Ovary (tissue), 9 donors: ENCODE data around the gene YAF2. TPM values are rescaled to one million over a fixed set of nuclear protein-coding genes. Genes with fewer than 3 reads are reported as not detected.
"Not testable (repeated sequence)": the region's sequence is repeated elsewhere in the genome, so short reads cannot be mapped to it uniquely, and the experiment has no call there.

Source experiments
- DNase-seq, 5 donors: peaks; one replicate each; pipeline ENCODE4 v3.0.0-alpha.2; 2019 to 2020
- H3K27ac ChIP-seq, 2 donors: fragments of 200-600 bp; one replicate each; pipeline versions ENCODE4 v1.5.1 to v1.8.0; 2019 to 2022
- H3K27me3 ChIP-seq: fragments of 200-600 bp; one replicate; pipeline ENCODE4 v1.8.0; 2022
- H3K36me3 ChIP-seq: fragments of 200-600 bp; sonication (generic); one replicate; pipeline ENCODE4 v1.5.1; 2019
- H3K4me1 ChIP-seq: one replicate; pipeline ENCODE4 v1.8.1; 2013; ENCODE audit warnings: mild to moderate bottlenecking, moderate library complexity; ENCODE audit not compliant: insufficient read depth
- H3K4me3 ChIP-seq: fragments of 200-600 bp; sonication (generic); one replicate; pipeline ENCODE4 v1.5.1; 2017
- H3K9me3 ChIP-seq, 2 donors: fragments of 200-600 bp in 1 of 2; sonication (generic) in 1 of 2; one replicate each; pipeline versions ENCODE4 v1.5.1 to v1.8.1; 2013 to 2019; ENCODE audit warnings: mild to moderate bottlenecking in 1 of 2, moderate library complexity in 1 of 2
- EP300 ChIP-seq: sonication (generic); formaldehyde crosslinking; IDR thresholded peaks from one replicate; pipeline ENCODE4 v1.6.1; 2017; ENCODE audit warnings: antibody characterized with exemption
- POLR2A ChIP-seq: fragments of 450-650 bp; IDR thresholded peaks from one replicate; pipeline ENCODE4 v1.6.1; 2017; ENCODE audit warnings: antibody characterized with exemption, mild to moderate bottlenecking, moderate library complexity
- WGBS, 3 donors: extraction: QIAGEN DNeasy Blood & Tissue Kit in 1 of 3; methylation state at CpG; one replicate each; pipeline versions ENCODE4 v1.1.5 to v1.1.7; 2013 to 2017; 5-methylcytosine and 5-hydroxymethylcytosine counted together
- intact Hi-C, 4 donors: fragments of 100-400 bp; cut with DNase I; formaldehyde crosslinking; loops; one replicate each; pipeline versions ENCODE4 v1.11.0 to v1.15.1; 2022 to 2023
- polyA plus RNA-seq, 2 donors: library from polyadenylated mRNA; stranded (reverse); fragments of 200-250 nt in 1 of 2; fragments of 350-450 nt in 1 of 2; fragmentation: Illumina TruSeq in 1 of 2; extraction: RNeasy Lipid Tissue Mini Kit (QIAGEN cat#74804) in 1 of 2; gene quantifications; one replicate each; pipeline ENCODE4 v1.2.3, GENCODE V29; 2013 to 2014
- total RNA-seq, 7 donors: library from RNA; depleted of rRNA in 2 of 7; stranded (reverse); fragments of >200 nt in 2 of 7; fragmentation: NEBNext Ultra II Directional in 3 of 7; extraction: Animal tissue kit (Norgen Biotek cat#: 25700) in 3 of 7; gene quantifications; one replicate each; pipeline versions ENCODE4 v1.1.0 to v1.2.4, GENCODE V29; 2016 to 2023
- TF ChIP-seq, protein P1 (sequence below), 3 donors: fragments of 450-650 bp in 2 of 3; fragments of 200-600 bp in 1 of 3; IDR thresholded peaks; one replicate each; pipeline versions ENCODE4 v1.5.1 to v1.8.0; 2016 to 2022; ENCODE audit warnings: antibody characterized with exemption in 3 of 3, mild to moderate bottlenecking in 1 of 3
- donor health status: DM: no; HTN: no; CAD: no; lungs with moderate emphysema.
- donor health status: DM: no; HTN: no; CAD: no.
- donor health status: Bipolar disorder and iron deficiency.
- donor health status: DM: yes; HTN: yes; CAD: no.
- donor health status: DM: no; HTN: no; CAD: no.
- donor health status: DM: yes; HTN: yes; CAD: no.

Gene YAF2
- total and polyA plus RNA-seq, 9 donors, result 14.3 to 47.7 (median 35.1) TPM

DNA sequence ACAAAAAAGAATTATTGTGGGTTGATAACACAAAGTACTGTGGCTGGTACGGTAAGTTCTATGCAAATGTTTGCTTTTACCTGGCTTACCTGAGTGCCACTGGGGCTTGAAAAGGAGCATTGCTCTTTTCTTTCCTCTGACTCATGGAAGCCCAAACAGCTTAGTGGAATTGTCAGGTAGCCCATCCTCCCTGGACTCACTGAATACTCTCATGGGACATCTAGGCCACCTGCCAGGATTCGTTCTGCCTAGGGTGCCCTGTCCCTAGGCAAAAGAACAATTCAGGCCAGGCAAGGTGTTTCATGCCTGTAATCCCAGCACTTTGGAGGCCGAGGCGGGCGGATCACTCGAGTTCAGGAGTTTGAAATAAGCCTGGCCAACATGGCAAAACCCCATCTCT lies 22.5 kb upstream of the YAF2 start:
- Histone ChIP-seq H3K4me3 (no peak overlapping the region), H3K27ac (no peak overlapping the region), H3K27me3 (no peaks in the 10 kb centered on the region), H3K9me3 (no peaks in the 10 kb centered on the region), H3K4me1 (no peaks in the 10 kb centered on the region), H3K36me3 (no peaks in the 10 kb centered on the region)
- intact Hi-C loops, result no loop called here
- 88 to 93% (median 91%) methylated on average over 6 of the region's 6 CpGs for WGBS, 3 donors
- TF ChIP-seq POLR2A (no peak), EP300 (no peak)
- TF ChIP-seq, protein P1, sequence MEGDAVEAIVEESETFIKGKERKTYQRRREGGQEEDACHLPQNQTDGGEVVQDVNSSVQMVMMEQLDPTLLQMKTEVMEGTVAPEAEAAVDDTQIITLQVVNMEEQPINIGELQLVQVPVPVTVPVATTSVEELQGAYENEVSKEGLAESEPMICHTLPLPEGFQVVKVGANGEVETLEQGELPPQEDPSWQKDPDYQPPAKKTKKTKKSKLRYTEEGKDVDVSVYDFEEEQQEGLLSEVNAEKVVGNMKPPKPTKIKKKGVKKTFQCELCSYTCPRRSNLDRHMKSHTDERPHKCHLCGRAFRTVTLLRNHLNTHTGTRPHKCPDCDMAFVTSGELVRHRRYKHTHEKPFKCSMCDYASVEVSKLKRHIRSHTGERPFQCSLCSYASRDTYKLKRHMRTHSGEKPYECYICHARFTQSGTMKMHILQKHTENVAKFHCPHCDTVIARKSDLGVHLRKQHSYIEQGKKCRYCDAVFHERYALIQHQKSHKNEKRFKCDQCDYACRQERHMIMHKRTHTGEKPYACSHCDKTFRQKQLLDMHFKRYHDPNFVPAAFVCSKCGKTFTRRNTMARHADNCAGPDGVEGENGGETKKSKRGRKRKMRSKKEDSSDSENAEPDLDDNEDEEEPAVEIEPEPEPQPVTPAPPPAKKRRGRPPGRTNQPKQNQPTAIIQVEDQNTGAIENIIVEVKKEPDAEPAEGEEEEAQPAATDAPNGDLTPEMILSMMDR (IDR thresholded peaks at IDR 0.05), result no peak
- no peak for DNase-seq

DNA sequence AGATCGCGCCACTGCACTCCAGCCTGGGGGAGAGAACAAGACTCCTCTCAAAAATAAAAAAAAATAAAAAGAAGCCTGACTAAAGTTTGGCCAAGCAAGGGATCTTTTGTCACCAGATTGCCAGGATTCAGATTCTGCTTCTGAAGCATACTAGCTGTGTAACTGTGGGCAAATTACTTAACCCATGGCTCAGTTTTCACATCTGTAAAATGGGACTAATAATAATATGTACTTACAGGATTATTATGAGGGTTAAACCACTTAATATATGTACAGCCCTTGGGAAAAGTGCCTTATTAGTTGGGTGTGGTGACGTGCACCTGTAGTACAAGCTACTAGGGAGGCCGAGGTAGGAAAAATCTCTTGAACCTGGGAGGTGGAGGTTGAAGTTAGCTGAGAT lies 21.7 kb upstream of the YAF2 start:
- Histone ChIP-seq H3K4me1 (no peaks in the 10 kb centered on the region), H3K36me3 (no peaks in the 10 kb centered on the region), H3K4me3 (no peak overlapping the region), H3K27ac (no peak overlapping the region), H3K9me3 (no peaks in the 10 kb centered on the region), H3K27me3 (no peaks in the 10 kb centered on the region)
- DNase-seq, result no peak
- no peak for TF ChIP-seq POLR2A
- no peak for TF ChIP-seq EP300
- TF ChIP-seq, protein P1 (IDR thresholded peaks at IDR 0.05), result no peak
- 97% methylated on average over 4 of the region's 4 CpGs for WGBS, 3 donors
- intact Hi-C loops, result no loop called here

DNA sequence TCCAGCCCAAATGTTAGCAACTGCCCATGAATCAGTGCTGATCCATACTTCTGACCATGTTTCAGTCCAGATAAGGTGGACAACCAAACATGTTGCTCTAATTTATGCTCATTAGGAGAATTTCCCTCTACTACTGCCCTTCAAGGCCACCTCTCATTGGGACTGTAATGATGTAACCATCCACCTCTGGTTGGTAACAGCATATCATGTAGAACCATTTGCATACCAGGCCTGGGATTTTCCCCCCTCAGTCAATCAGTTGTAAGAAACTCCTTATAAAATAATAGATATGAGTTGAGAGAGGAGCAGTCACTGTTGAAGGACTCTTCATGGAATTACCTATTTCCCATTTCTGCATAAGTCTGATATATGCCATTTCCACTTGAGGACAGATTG lies 17.8 kb upstream of the YAF2 start:
- H3K27ac ChIP-seq, result no peak overlapping the region
- TF ChIP-seq POLR2A (no peak), EP300 (no peak)
- TF ChIP-seq, protein P1 (IDR thresholded peaks at IDR 0.05), result no peak

DNA sequence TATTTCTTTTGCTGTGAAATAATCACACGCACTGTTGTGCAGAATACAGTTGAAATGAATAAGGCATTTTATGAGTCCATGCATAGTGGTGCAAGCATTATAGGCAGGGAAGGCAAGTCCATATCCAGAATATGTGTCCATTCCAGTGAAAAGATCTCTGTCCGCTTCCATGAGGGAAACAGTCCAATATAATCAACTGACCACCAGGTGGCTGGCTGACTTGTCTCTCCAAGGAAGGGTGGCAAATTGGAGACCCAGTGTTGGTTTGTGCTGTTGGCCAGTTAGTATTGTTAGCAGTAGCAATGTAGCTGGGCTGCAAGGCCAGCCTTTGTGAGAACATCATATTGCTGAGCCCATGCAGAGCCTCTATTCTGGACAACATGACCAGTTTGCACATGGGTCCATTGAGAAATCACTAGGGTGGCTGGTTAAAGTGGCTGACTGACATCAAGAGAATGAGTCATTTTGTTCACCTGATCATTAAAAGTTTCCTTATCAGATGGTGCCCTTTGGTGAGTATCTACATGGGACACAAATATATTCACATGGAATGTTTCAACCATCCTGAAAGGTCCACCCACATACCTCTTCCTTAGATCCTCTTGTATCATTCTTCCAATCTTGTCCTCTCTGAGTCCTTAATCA lies 17.3 kb upstream of the YAF2 start:
- Histone ChIP-seq H3K27me3 (no peaks in the 10 kb centered on the region), H3K36me3 (no peaks in the 10 kb centered on the region), H3K4me3 (no peak overlapping the region), H3K4me1 (no peaks in the 10 kb centered on the region), H3K27ac (no peak overlapping the region), H3K9me3 (no peaks in the 10 kb centered on the region)
- intact Hi-C loops, result no loop called here
- TF ChIP-seq EP300 (no peak), POLR2A (no peak)
- TF ChIP-seq, protein P1 (IDR thresholded peaks at IDR 0.05), result no peak
- 98 to 100% (median 98%) methylated on average over 2 of the region's 2 CpGs for WGBS, 3 donors
- no peak for DNase-seq

More for the DNA sequence above, 17.8 kb upstream of the YAF2 start:
- Histone ChIP-seq H3K27me3 (no peaks in the 10 kb centered on the region), H3K4me1 (no peaks in the 10 kb centered on the region), H3K9me3 (no peaks in the 10 kb centered on the region), H3K4me3 (no peak overlapping the region), H3K36me3 (no peaks in the 10 kb centered on the region)
- no peak for DNase-seq
- intact Hi-C loops, result no loop called here

- H3K9me3 ChIP-seq, H3K4me1 ChIP-seq, H3K36me3 ChIP-seq, intact Hi-C loops, H3K27me3 ChIP-seq, DNase-seq, H3K4me3 ChIP-seq, H3K27ac ChIP-seq: not testable (repeated sequence)
- 85 to 94% (median 88%) methylated on average over 1 of the region's 1 CpG for WGBS, 3 donors
Measured at GRCh38 chr12:42252645-42253044, 14.6 kb upstream of the YAF2 start.

- H3K4me1 ChIP-seq, intact Hi-C loops, H3K9me3 ChIP-seq, H3K4me3 ChIP-seq, DNase-seq, H3K27ac ChIP-seq, H3K27me3 ChIP-seq, H3K36me3 ChIP-seq: not testable (repeated sequence)
- 86 to 98% (median 95%) methylated on average over 3 of the region's 3 CpGs for WGBS, 3 donors
Measured at GRCh38 chr12:42249033-42249432, 11.0 kb upstream of the YAF2 start.
